Panc1 (cell line): ENCODE measurements around the gene EBNA1BP2. TPM values are rescaled to one million over a fixed set of nuclear protein-coding genes. Genes with fewer than 3 reads are reported as not detected.

ENCODE experiments used
- ATAC-seq: fragments of 200-7000 bp; cut with Tn5 transposase; 2 replicates; pipeline ENCODE4 v1.9.1; 2020; ENCODE audit warnings: mild to moderate bottlenecking, moderate library complexity
- BruUV-seq: library from RNA; stranded (reverse); fragments of 400-500 nt; replicated peaks from 2 replicates; lab custom pipeline; 2021; lab: Mats Ljungman, UMichigan
- CTCF ChIA-PET: fragments of 300-600 bp; sonication (Branson Sonifier 250); formaldehyde crosslinking; loops from one replicate; lab custom pipeline; 2022; ENCODE audit warnings: antibody characterized with exemption; lab: Charles Lee
- POLR2A ChIA-PET: fragments of 300-600 bp; sonication (Branson Sonifier 250); formaldehyde crosslinking; loops from one replicate; lab custom pipeline; 2022; ENCODE audit warnings: antibody characterized with exemption; lab: Charles Lee
- DNase-seq: peaks from one replicate; pipeline ENCODE4 v3.0.0-alpha.2; 2010; ENCODE audit warnings: low read depth, low spot score
- H3K27ac ChIP-seq: 2 replicates; pipeline ENCODE4 v1.5.1; 2011; ENCODE audit warnings: mild to moderate bottlenecking, low read length, inconsistent platforms
- H3K27me3 ChIP-seq: fragments of 200-500 bp; sonication (Bioruptor generic); 2 replicates; pipeline ENCODE4 v1.6.0; 2014; ENCODE audit warnings: low read length, inconsistent platforms; ENCODE audit not compliant: control insufficient read depth, insufficient read depth
- H3K36me3 ChIP-seq: fragments of 200-500 bp; sonication (Bioruptor generic); 2 replicates; pipeline ENCODE4 v1.5.1; 2014; ENCODE audit warnings: inconsistent platforms, mild to moderate bottlenecking, low read length, moderate library complexity; ENCODE audit not compliant: control insufficient read depth, insufficient read depth
- H3K4me1 ChIP-seq: 2 replicates; pipeline ENCODE4 v1.5.1; 2011; ENCODE audit warnings: inconsistent platforms, mild to moderate bottlenecking, low read length, moderate library complexity; ENCODE audit not compliant: control insufficient read depth, insufficient read depth
- H3K4me3 ChIP-seq, 2 experiments: 2 replicates each; pipeline ENCODE4 v1.5.1; 2011 to 2012; ENCODE audit warnings: low read depth in 2 of 2, low read length in 2 of 2, mild to moderate bottlenecking in 2 of 2, inconsistent platforms in 1 of 2, moderate library complexity in 1 of 2
- H3K9me3 ChIP-seq: fragments of 200-500 bp; sonication (Bioruptor generic); 2 replicates; pipeline ENCODE4 v1.5.1; 2014; ENCODE audit warnings: low read depth, mild to moderate bottlenecking, inconsistent platforms, low read length, moderate library complexity; ENCODE audit not compliant: control insufficient read depth, insufficient read depth
- POLR2AphosphoS5 ChIP-seq: IDR thresholded peaks from 2 replicates; pipeline ENCODE4 v1.6.1; 2012; ENCODE audit warnings: mild to moderate bottlenecking, low read depth, low read length, moderate library complexity
- SIN3A ChIP-seq: IDR thresholded peaks from 2 replicates; pipeline ENCODE4 v1.6.1; 2012; ENCODE audit warnings: low read depth, mild to moderate bottlenecking, low read length, moderate library complexity, borderline replicate concordance; ENCODE audit not compliant: insufficient read depth
- TCF7L2 ChIP-seq: IDR thresholded peaks from 2 replicates; pipeline ENCODE4 v1.6.1; 2011; ENCODE audit warnings: mild to moderate bottlenecking, low read depth, low read length, inconsistent platforms
- in situ Hi-C: cut with HindIII; loops from 2 replicates; pipeline ENCODE4 v1.10.0; 2016; ENCODE audit warnings: low sequenced_read_pairs, low pct_unique_long_range_greater_than_20kb
- intact Hi-C: fragments of 100-400 bp; cut with micrococcal nuclease; formaldehyde crosslinking; loops from one replicate; pipeline ENCODE4 v1.10.0; 2022; ENCODE audit not compliant: unreplicated experiment
- total RNA-seq: library from RNA; stranded (reverse); gene quantifications from one replicate; pipeline ENCODE4 v1.2.1, GENCODE V29; 2021; ENCODE audit not compliant: unreplicated experiment
- TF ChIP-seq, protein P1 (sequence below): fragments of 450-650 bp; IDR thresholded peaks from 2 replicates; pipeline ENCODE4 v1.5.1; 2017; ENCODE audit warnings: mild to moderate bottlenecking
- TF ChIP-seq, protein P2 (sequence below), 2 experiments: IDR thresholded peaks; 2 replicates each; pipeline ENCODE4 v1.6.1; 2011 to 2012; ENCODE audit warnings: low read depth in 2 of 2, control low read depth in 1 of 2, low read length in 1 of 2, mild to moderate bottlenecking in 1 of 2, moderate library complexity in 1 of 2; ENCODE audit not compliant: insufficient read depth in 1 of 2

The EBNA1BP2 gene
- total RNA-seq, 1 experiment from 2014 or later = 144 TPM

DNA sequence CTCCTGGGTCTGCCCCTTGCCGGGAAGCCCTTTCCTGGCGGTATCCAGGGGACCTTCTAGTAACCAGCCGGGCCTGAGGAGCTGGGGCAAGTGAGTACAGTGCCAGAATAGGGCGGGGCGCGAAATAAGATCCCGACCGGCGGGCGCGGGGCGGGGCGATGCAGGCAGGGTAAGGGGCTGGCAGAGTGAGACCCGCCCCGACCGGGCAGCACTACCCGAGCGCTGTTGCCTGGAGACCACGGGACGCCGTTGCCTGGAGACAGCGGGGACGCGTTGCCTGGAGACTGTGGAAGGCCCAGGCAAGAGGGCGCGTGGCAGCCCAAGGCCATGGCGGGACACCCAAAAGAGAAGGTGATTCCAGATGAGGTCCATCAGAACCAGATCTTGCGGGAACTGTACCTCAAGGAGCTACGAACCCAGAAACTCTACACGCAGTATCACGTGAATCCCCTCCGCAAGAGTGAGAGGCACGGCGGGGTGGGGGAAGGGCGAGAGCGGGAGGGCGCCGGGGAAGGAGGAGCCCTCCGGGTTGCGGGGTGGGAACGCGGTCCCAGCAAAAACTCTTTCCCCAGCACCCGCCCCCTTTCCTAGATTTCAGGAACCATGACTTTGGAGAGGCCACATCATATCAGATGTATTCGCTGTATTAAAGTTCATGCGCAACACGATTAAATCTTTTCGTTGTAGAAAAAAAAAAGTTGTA, 24.3 kb downstream of the EBNA1BP2 start:
- TF ChIP-seq TCF7L2 (no peak), POLR2AphosphoS5 (no peak), SIN3A (peak; percentile 99)
- TF ChIP-seq, protein P1, sequence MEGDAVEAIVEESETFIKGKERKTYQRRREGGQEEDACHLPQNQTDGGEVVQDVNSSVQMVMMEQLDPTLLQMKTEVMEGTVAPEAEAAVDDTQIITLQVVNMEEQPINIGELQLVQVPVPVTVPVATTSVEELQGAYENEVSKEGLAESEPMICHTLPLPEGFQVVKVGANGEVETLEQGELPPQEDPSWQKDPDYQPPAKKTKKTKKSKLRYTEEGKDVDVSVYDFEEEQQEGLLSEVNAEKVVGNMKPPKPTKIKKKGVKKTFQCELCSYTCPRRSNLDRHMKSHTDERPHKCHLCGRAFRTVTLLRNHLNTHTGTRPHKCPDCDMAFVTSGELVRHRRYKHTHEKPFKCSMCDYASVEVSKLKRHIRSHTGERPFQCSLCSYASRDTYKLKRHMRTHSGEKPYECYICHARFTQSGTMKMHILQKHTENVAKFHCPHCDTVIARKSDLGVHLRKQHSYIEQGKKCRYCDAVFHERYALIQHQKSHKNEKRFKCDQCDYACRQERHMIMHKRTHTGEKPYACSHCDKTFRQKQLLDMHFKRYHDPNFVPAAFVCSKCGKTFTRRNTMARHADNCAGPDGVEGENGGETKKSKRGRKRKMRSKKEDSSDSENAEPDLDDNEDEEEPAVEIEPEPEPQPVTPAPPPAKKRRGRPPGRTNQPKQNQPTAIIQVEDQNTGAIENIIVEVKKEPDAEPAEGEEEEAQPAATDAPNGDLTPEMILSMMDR = no peak
- TF ChIP-seq, protein P2, sequence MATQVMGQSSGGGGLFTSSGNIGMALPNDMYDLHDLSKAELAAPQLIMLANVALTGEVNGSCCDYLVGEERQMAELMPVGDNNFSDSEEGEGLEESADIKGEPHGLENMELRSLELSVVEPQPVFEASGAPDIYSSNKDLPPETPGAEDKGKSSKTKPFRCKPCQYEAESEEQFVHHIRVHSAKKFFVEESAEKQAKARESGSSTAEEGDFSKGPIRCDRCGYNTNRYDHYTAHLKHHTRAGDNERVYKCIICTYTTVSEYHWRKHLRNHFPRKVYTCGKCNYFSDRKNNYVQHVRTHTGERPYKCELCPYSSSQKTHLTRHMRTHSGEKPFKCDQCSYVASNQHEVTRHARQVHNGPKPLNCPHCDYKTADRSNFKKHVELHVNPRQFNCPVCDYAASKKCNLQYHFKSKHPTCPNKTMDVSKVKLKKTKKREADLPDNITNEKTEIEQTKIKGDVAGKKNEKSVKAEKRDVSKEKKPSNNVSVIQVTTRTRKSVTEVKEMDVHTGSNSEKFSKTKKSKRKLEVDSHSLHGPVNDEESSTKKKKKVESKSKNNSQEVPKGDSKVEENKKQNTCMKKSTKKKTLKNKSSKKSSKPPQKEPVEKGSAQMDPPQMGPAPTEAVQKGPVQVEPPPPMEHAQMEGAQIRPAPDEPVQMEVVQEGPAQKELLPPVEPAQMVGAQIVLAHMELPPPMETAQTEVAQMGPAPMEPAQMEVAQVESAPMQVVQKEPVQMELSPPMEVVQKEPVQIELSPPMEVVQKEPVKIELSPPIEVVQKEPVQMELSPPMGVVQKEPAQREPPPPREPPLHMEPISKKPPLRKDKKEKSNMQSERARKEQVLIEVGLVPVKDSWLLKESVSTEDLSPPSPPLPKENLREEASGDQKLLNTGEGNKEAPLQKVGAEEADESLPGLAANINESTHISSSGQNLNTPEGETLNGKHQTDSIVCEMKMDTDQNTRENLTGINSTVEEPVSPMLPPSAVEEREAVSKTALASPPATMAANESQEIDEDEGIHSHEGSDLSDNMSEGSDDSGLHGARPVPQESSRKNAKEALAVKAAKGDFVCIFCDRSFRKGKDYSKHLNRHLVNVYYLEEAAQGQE (IDR thresholded peaks at IDR 0.05; ENCODE audit: insufficient read depth in 1 of 2, low read depth in 2 of 2, low read length in 1 of 2) = peak in 1 of 2 experiments; percentile 55; a peak in 1 of 4 replicates
- H3K9me3 ChIP-seq = no peaks in the 10 kb centered on the region
- peak; percentile 94 for ATAC-seq
- DNase-seq = no peak
- intact Hi-C loops = no loop called here
- H3K36me3 ChIP-seq = no peaks in the 10 kb centered on the region
- ChIA-PET CTCF (no interaction called here), POLR2A (interaction anchor here (0.5 kb wide), 1 partner anchor 932 kb away, joined by 6 read pairs; no protein-coding TSS in a partner anchor)
- peak overlapping the region; percentile 51 to 65 for H3K4me3 ChIP-seq
- H3K4me1 ChIP-seq = peaks cover 4% of the 10 kb centered on the region; the same call in 1 of the 2 replicates
- no peak overlapping the region for H3K27ac ChIP-seq
- H3K27me3 ChIP-seq = no peaks in the 10 kb centered on the region
- BruUV-seq = no TSS peak
- in situ Hi-C loops = no loop called here

DNA sequence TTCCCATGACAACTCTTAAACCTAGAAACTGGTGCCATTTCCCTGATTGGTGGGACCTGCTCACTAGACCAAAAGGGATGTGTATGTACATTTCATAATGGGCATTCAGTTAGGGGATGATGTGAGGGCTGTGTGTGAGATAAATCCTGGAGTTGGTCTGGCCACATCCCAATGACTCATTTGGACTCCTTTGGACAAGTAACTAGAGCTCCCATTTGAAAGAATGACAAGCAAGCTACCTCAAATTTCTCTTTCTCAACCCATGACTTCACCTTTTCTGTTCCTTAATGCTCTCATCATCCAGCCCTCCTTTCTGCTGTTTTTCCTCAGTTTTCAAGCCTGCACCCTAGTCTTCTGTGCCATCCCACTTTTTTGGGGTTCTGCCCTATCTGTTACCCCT, 27.9 kb downstream of the EBNA1BP2 start:
- ChIA-PET CTCF (no interaction called here), POLR2A (no interaction called here)
- Histone ChIP-seq H3K4me3 (no peak overlapping the region), H3K4me1 (peaks cover 4% of the 10 kb centered on the region; the same call in 1 of the 2 replicates), H3K27ac (no peak overlapping the region), H3K36me3 (no peaks in the 10 kb centered on the region), H3K27me3 (no peaks in the 10 kb centered on the region), H3K9me3 (no peaks in the 10 kb centered on the region)
- no peak for DNase-seq
- no peak for ATAC-seq
- BruUV-seq = no TSS peak
- TF ChIP-seq, protein P1 = no peak
- no peak for TF ChIP-seq POLR2AphosphoS5
- TF ChIP-seq TCF7L2 = no peak
- TF ChIP-seq, protein P2 (IDR thresholded peaks at IDR 0.05; ENCODE audit: insufficient read depth in 1 of 2, low read depth in 2 of 2, low read length in 1 of 2) = no peak
- TF ChIP-seq SIN3A = no peak
- intact Hi-C loops = no loop called here
- in situ Hi-C loops = no loop called here
